OCI-LY7 (cell line): ENCODE data around the gene TXNIP. TPM values are rescaled to one million over a fixed set of nuclear protein-coding genes. Genes with fewer than 3 reads are reported as not detected.

Experiments
- BruUV-seq: library from RNA; stranded (reverse); fragments of 400-500 nt; replicated peaks from 2 replicates; lab custom pipeline; 2021; lab: Mats Ljungman, UMichigan
- CTCF ChIA-PET: fragments of 300-600 bp; sonication (Branson Sonifier 250); formaldehyde crosslinking; loops from one replicate; lab custom pipeline; 2022; ENCODE audit warnings: antibody characterized with exemption; ENCODE audit not compliant: unreplicated experiment; lab: Charles Lee
- POLR2A ChIA-PET: fragments of 300-600 bp; sonication (Branson Sonifier 250); formaldehyde crosslinking; loops from one replicate; lab custom pipeline; 2022; ENCODE audit warnings: antibody characterized with exemption; lab: Charles Lee
- DNase-seq: peaks from one replicate; pipeline ENCODE4 v3.0.0-alpha.2; 2015; ENCODE audit warnings: low spot score
- H2AFZ ChIP-seq: fragments of 200-600 bp; sonication (generic), shearing (Covaris generic); 2 replicates; pipeline ENCODE4 v1.6.1; 2014; ENCODE audit warnings: mild to moderate bottlenecking, antibody characterized with exemption, low read length, moderate library complexity
- H3K27ac ChIP-seq: fragments of 200-600 bp; sonication (generic); 2 replicates; pipeline ENCODE4 v1.5.1; 2014; ENCODE audit warnings: mixed run types, low read depth, mild to moderate bottlenecking, moderate library complexity, low read length, inconsistent platforms; ENCODE audit not compliant: poor library complexity, severe bottlenecking
- H3K36me3 ChIP-seq: fragments of 200-600 bp; sonication (generic); 2 replicates; pipeline ENCODE4 v1.6.1; 2014; ENCODE audit warnings: mild to moderate bottlenecking, antibody characterized with exemption, low read length, moderate library complexity, mixed read lengths; ENCODE audit not compliant: insufficient read depth
- H3K4me1 ChIP-seq: fragments of 200-600 bp; sonication (generic); 2 replicates; pipeline ENCODE4 v1.5.1; 2014; ENCODE audit warnings: mild to moderate bottlenecking, low read length; ENCODE audit not compliant: insufficient read depth, poor library complexity, severe bottlenecking
- H3K4me2 ChIP-seq: fragments of 200-600 bp; sonication (generic); 2 replicates; pipeline ENCODE4 v1.6.1; 2014; ENCODE audit warnings: mild to moderate bottlenecking, low read length
- H3K4me3 ChIP-seq: fragments of 200-600 bp; sonication (generic); 2 replicates; pipeline ENCODE4 v1.5.1; 2014; ENCODE audit warnings: mild to moderate bottlenecking, low read depth, low read length; ENCODE audit not compliant: poor library complexity, severe bottlenecking
- H3K79me2 ChIP-seq: fragments of 200-600 bp; sonication (generic); 2 replicates; pipeline ENCODE4 v1.6.1; 2016; ENCODE audit warnings: low read depth, mild to moderate bottlenecking, low read length, moderate library complexity, mixed read lengths; ENCODE audit not compliant: insufficient read depth
- H3K9me2 ChIP-seq: fragments of 200-600 bp; sonication (generic); 2 replicates; pipeline ENCODE4 v1.6.1; 2016; ENCODE audit warnings: mild to moderate bottlenecking, low read length, mixed read lengths; ENCODE audit not compliant: insufficient read depth
- H3K9me3 ChIP-seq: fragments of 200-600 bp; sonication (generic); 2 replicates; pipeline ENCODE4 v1.6.1; 2014; ENCODE audit warnings: mild to moderate bottlenecking, mixed run types, low read length, mixed read lengths
- H4K20me1 ChIP-seq: fragments of 200-600 bp; sonication (generic); 2 replicates; pipeline ENCODE4 v1.6.1; 2014; ENCODE audit warnings: mild to moderate bottlenecking, antibody characterized with exemption, low read length, moderate library complexity, mixed read lengths; ENCODE audit not compliant: insufficient read depth
- EZH2phosphoT487 ChIP-seq: fragments of 200-600 bp; sonication (generic); IDR thresholded peaks from 2 replicates; pipeline ENCODE4 v1.6.1; 2018; ENCODE audit warnings: low read depth, borderline replicate concordance, mild to moderate bottlenecking, mixed run types, antibody characterized with exemption, low read length, moderate library complexity, mixed read lengths
- intact Hi-C: fragments of 100-400 bp; cut with micrococcal nuclease; formaldehyde crosslinking; loops from one replicate; pipeline ENCODE4 v1.10.0; 2022; ENCODE audit not compliant: unreplicated experiment
- total RNA-seq, 2 experiments: library from RNA; depleted of rRNA in 1 of 2; stranded (reverse); fragments of >200 nt in 1 of 2; shearing (Covaris generic) in 1 of 2; gene quantifications; 2 replicates each; pipeline ENCODE4 v1.2.3, GENCODE V29; 2014 to 2022
- TF ChIP-seq, protein P1 (sequence below): fragments of 200-600 bp; sonication (generic); conservative IDR thresholded peaks from 2 replicates; pipeline ENCODE4 v1.5.1; 2014; ENCODE audit warnings: mild to moderate bottlenecking, antibody characterized with exemption, low read length, moderate library complexity, mixed read lengths

The TXNIP gene
- total RNA-seq, 2 experiments from 2014 or later: 50.3 to 144 TPM

DNA sequence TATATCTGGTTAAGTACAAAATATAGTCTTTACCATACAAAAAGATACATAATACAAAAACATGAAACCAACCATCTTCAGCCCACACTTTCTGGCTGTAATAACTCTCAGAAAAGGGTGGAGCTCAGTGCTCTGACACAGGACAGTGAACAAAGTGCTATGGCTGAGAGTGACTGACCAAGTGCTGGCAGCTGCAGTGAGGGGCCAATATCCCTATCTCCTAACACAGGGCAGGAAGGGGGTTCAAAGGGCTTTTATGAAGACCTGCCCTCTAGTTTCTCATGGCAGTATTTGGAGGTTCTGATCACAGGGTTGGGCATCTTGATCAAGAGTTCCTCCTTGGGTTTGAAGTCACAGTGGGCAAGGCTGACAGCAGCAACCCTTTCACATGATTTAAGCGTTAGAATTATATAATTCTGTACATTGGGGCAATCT is 3.9 kb downstream of the TXNIP start:
- Histone ChIP-seq H3K9me3 (no peaks in the 10 kb centered on the region), H3K4me3 (no peak overlapping the region), H3K27ac (no peak overlapping the region), H3K79me2 (peaks cover 31% of the 10 kb centered on the region; the same call in 1 of the 2 replicates), H3K9me2 (no peaks in the 10 kb centered on the region), H3K4me1 (peaks cover 40% of the 10 kb centered on the region), H2AFZ (no peak overlapping the region), H4K20me1 (no peaks in the 10 kb centered on the region), H3K36me3 (peaks cover 43% of the 10 kb centered on the region), H3K4me2 (peak overlapping the region; percentile 97; the same call in 1 of the 2 replicates)
- ChIA-PET CTCF (no interaction called here), POLR2A (interaction anchor here (0.6 to 8.3 kb wide), 6 partner anchors 9 to 46 kb away, joined by 3 to 67 read pairs (median 4); partner anchors contain the start of gene LIX1L)
- no peak for DNase-seq
- intact Hi-C loops: no loop called here
- no peak for TF ChIP-seq EZH2phosphoT487
- TF ChIP-seq, protein P1, sequence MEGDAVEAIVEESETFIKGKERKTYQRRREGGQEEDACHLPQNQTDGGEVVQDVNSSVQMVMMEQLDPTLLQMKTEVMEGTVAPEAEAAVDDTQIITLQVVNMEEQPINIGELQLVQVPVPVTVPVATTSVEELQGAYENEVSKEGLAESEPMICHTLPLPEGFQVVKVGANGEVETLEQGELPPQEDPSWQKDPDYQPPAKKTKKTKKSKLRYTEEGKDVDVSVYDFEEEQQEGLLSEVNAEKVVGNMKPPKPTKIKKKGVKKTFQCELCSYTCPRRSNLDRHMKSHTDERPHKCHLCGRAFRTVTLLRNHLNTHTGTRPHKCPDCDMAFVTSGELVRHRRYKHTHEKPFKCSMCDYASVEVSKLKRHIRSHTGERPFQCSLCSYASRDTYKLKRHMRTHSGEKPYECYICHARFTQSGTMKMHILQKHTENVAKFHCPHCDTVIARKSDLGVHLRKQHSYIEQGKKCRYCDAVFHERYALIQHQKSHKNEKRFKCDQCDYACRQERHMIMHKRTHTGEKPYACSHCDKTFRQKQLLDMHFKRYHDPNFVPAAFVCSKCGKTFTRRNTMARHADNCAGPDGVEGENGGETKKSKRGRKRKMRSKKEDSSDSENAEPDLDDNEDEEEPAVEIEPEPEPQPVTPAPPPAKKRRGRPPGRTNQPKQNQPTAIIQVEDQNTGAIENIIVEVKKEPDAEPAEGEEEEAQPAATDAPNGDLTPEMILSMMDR: no peak
- BruUV-seq: no TSS peak

DNA sequence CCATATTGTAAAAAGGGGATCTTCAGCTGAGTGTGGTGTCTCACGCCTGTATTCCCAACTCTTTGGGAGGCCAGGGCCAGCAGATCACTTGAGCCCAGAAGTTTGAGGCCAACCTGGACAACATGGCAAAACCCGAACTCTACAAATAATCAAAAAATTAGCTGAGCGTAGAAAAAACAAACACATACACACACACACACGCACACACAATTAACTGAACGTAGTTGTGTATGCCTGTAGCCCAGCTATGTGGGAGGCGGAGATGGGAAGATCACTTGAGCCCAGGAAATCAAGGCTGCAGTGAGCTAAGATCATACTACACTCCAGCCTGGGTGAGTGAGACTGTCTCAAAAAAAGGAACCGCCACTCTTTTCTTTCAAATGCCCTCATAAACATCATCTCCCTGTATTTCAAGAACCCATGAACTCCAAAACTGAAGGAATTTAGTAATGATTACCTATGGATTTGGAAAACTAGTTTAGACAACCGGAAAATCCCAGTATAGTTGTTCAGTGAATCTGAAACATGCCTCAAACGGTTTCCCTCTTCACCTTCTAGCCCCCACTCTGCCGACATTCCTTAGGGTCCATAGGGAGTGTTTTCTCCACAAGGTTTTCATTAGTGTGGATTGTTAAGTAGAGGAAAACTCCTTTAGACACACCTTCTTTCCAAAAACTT is 4.5 kb downstream of the TXNIP start:
- ChIA-PET POLR2A (interaction anchor here (0.6 to 8.3 kb wide), 5 partner anchors 8 to 46 kb away, joined by 3 to 67 read pairs (median 4); partner anchors contain the start of gene LIX1L), CTCF (no interaction called here)
- no peak overlapping the region for H3K27ac ChIP-seq
- H3K4me1 ChIP-seq: peaks cover 35% of the 10 kb centered on the region
- no peak for DNase-seq
- H2AFZ ChIP-seq: no peak overlapping the region
- TF ChIP-seq, protein P1: no peak
- no peak for TF ChIP-seq EZH2phosphoT487
- peaks cover 43% of the 10 kb centered on the region for H3K36me3 ChIP-seq
- H3K4me3 ChIP-seq: no peak overlapping the region
- H3K4me2 ChIP-seq: no peak overlapping the region
- no peaks in the 10 kb centered on the region for H3K9me3 ChIP-seq
- intact Hi-C loops: no loop called here
- no TSS peak for BruUV-seq
- no peaks in the 10 kb centered on the region for H3K9me2 ChIP-seq
- H3K79me2 ChIP-seq: peaks cover 25% of the 10 kb centered on the region; the same call in 1 of the 2 replicates
- H4K20me1 ChIP-seq: no peaks in the 10 kb centered on the region
